Measurements from ENCODE around the gene SDK2.

Gene SDK2

DNA sequence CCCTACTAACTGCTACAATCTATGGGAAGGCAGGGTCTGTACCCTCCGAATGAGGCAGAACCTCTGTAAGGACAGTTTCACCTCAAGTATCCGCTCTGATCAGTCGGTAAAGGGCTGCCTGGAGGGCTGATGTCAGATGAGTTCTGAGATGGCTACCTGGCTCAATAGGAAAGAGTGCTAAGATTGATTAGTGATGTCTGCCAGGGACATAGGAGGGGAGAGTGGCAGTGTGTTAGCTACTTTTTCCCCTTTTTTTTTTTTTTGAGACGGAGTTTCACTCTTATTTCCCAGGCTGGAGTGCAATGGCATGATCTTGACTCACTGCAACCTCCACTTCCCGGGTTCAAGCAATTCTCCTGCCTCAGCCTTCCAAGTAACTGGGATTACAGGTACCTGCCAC is 293.4 kb downstream of the SDK2 start:
- H3K4me3 ChIP-seq (ENCODE audit: low read depth, low read length): no peak overlapping the region
- no peak for DNase-seq (ENCODE audit: low read depth)

DNA sequence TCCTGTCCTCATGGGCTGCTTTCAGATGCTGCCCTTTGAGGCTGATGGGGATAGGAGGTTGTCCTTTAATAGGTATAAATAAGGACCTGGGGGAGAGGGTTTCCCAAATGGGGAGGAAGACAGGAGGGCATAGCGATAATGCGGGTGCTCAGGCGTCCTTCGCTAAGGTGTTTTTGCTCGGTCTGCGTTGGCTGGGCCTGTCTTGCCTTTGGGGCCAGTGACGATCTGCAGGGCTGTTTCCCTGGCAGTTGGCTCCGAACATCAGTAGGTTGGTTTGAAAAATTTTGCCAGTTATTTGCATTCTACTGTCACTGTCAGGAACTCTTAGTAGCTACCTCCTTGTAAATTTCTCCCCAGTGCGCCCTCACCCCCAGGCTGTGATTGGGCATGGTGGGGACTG is 294.6 kb downstream of the SDK2 start:
- no peak overlapping the region for H3K4me3 ChIP-seq (ENCODE audit: low read depth, low read length)
- no peak for DNase-seq (ENCODE audit: low read depth)

DNA sequence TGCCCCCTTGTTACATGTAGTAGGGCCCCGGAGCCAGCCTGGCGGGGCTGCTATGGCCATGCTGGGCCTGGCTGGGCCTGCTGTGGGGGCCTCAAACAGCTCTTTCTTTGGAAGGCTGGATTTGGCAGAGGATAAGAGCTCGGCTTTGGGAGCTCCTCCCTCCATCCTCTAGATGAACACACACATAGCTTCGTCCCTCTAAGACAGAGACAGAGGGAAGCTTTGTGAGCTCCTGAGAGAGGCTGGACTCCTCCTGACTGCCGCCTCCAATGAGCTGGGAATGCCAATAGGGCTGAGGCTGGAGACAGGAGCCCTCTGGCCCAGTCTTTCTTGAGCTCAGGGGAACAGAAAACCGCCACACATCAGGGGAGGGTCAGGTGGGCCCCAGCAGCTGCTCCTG is 295.1 kb downstream of the SDK2 start:
- no peak overlapping the region for H3K4me3 ChIP-seq (ENCODE audit: low read depth, low read length)
- no peak for DNase-seq (ENCODE audit: low read depth)

DNA sequence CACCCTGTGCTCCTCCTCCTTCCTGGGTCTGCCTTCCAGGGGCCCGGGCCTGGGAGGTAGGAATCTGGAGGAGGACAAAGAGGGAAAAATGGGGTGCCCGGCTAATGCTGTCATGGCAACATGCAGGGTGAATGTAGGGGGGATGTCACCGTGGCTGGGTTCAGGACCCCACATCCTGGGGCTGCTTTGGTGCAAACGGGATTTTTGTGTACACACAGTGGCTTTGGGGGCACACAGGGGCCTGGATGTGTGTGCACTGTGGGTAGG is 295.5 kb downstream of the SDK2 start:
- no peak for DNase-seq (ENCODE audit: low read depth)
- H3K4me3 ChIP-seq (ENCODE audit: low read depth, low read length): no peak overlapping the region

DNA sequence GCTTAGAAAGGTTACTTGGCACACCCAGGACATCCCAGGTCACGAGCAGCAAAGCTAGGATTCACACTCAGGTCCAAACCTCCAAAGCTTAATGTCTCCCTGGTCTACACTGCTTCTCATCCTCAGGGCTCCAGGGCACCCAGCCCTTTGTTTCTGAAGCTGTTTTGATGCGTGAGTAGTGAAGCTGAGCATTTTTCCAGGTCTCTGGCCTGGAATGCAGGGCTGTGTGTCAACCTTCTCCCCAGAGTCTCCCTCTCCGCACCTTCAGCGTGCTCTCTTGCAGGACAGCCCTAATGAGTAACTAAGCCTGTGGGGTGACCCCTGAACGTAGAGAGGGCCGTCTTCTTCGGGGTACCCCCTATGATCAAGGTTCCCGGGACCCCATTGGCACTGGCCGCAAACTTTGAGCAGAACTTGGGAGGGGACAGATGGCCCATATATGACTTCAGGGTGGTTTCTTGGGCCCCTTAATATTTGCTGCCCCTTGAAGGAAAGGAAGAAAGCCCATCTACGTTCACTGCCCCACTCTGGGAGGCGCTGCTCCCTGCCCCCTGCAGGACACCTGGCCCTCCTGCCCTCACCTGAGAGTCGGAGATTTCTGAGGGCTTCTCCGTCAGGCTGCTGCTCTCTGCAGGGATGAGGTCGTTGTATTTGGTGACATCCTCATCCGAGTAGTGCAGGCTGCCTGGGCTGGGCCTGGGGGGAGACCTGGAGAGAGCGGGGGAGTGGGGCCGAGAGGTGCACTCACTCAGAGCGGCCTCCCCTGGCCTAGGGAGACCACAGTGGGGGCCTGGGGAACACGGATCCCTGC is 296.0 kb downstream of the SDK2 start:
- DNase-seq (ENCODE audit: low read depth): no peak
- H3K4me3 ChIP-seq (ENCODE audit: low read depth, low read length): no peak overlapping the region

DNA sequence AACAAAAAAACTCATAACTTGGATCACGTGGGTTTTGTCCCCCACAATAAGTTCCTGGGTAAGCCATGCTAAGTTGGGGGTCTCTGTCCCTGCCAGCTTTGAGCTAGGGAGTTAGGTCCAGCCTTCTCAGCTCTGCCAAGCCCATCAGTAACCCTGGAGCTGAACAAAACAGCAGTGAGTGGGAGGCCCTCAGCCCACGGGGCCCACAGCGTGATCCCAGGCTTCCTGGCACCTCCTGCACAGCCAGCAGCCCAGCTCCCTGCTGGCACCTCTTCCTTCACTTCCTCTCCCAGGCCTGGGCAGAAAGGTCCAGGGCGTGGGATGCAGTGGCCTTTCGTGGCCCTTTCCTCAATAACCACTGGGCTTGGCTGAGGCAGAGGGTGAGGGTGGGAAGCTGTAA is 296.9 kb downstream of the SDK2 start:
- H3K4me3 ChIP-seq (ENCODE audit: low read depth, low read length): no peak overlapping the region
- no peak for DNase-seq (ENCODE audit: low read depth)

DNA sequence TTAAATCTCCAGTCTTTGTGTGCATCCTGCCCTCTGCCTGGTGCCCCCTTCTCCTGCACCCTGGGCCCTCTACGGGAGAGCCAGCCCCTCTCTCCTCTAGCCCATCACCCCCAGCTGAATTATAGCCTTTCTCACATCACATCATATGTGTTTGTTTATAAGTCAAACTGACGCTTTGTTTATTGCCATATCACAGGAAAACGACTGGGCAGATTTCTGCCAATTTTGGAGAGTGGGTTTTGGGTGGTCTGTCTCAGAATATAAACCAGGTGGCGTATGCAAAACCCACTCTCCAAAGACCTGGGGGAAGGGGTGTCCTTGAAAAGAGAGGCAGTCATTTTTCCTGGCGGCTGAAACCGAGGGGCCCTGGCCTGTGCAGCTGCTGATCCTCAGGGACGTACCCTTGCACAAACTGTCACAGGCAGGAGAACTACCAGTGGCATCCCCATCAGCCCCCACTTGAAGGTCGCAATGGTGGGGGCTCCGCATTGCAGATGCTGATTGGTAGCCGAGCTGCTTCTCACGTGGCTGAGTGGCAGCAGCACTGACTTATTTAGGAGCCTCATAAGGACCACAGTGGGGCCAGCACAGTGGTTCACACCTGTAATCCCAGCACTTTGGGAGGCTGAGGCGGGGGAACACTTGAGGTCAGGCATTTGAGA is 297.6 kb downstream of the SDK2 start:
- DNase-seq (ENCODE audit: low read depth): no peak
- no peak overlapping the region for H3K4me3 ChIP-seq (ENCODE audit: low read depth, low read length)

DNA sequence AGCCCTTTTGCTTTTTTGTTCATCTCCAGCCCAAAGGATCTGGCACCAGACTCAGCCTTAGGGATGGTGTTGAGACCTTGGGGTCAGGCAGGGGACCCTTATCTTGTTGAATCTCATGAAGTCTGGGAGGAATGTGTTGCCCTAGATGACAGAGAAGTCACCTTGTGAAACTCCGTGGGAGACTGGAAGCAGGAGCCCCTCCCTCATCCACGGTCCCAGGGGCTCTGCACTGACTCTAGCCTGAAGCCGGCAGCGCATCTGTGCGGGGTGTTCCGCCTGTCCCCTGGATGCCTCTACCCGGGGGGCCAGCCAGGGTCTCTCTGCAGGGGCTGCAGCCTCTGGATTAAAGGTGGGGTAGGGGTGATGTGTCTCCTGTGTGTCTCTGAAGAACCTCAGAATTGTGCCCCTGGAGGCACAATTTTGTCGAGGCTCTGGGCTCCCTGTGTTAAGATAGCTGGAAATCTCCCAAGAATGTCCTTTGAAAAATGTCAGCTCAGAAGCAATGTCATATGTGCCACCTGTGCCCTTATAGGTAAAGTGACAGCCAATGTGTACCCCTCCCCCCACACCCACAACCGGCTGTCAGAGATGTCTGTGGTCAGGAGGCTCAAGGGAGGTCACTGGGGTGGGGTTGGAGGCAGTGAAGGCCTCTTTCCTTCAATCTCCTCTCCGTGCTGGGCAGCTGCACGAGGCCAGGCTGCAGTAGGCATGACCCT is 300.3 kb downstream of the SDK2 start:
- DNase-seq (ENCODE audit: low read depth): no peak
- no peak overlapping the region for H3K4me3 ChIP-seq (ENCODE audit: low read depth, low read length)

DNA sequence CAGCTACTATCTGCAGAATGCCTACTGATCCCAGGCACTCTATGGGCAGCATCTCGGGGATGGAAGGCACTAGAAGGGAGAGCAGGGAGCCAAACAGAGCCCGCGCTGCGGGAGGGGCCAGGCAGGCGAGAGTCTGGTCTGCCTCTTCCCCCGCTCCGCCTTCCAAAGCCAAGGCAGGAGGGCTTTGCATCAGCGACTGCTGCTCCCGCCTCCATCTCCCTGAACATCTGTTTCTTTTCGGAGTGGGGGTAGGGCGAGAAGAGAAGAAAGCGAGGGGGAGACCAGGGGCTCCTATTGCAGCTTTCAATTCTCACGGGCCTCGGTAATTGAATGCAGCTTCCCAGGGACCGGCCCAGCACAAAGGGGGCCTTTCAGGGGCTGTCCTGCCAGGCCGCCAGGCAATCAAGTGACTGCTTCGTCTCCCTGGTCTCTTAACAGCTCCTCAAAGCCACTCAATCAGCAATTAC is 301.0 kb downstream of the SDK2 start:
- DNase-seq (ENCODE audit: low read depth): peak; percentile 67

DNA sequence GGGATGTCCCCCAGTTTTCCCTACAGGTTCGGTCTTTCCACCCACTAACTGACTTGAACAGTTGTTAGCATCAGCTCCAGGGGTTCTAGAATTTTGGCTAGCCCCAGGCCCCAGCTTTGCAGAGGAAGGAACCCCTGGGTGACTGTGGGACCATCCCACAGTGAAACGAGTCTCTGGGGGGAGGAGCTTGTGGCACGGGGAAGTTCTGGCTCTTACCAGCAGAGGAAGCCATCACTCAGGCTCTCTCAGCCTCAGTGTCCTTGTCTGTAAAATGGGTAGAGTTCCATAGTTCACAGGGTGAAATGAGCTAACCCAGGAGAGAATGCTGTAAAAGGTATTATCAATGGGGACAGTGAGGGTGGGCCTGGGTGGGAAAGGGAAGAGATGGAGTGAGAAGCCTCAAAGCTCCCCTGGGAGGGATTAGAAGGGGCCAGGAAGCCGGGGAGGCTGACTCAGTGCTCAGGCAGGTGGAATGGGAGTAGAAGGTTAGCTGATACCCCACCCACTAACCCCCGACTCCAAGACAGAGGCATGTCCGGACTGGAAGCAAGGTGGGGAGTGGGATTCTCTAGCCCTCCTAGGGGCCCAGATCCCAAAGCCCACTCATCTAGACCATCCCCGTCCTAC is 301.6 kb downstream of the SDK2 start:
- peak overlapping the region; percentile 6 for H3K4me3 ChIP-seq (ENCODE audit: low read depth, low read length)

More for the DNA sequence above, 301.0 kb downstream of the SDK2 start:
- H3K4me3 ChIP-seq (ENCODE audit: low read depth, low read length): peak overlapping the region; percentile 6

DNA sequence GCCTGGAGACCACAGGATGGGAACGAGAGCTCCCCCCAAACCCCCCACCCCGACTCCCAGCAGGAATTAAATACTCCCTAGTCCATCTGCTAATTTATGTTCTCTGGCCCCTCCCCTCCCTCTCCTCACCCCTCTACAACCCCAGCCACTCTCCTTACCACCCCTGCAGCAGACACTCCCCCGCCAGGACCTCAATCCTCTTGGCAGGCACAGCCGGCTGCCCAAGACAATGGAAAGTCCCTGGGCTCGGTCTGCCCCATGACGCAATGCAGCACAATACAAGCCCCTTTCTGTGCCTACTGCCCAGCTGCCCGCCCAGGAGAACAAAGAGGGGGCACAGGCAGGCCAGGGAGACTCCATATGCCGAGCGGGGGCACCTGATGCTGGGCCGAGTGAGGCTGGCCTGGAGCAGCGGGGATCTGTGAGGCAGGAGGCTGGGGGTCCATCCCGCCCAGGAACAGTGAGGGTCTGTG is 302.2 kb downstream of the SDK2 start:
- no peak overlapping the region for H3K4me3 ChIP-seq (ENCODE audit: low read depth, low read length)

More for the DNA sequence above, 301.6 kb downstream of the SDK2 start:
- DNase-seq (ENCODE audit: low read depth): no peak

DNA sequence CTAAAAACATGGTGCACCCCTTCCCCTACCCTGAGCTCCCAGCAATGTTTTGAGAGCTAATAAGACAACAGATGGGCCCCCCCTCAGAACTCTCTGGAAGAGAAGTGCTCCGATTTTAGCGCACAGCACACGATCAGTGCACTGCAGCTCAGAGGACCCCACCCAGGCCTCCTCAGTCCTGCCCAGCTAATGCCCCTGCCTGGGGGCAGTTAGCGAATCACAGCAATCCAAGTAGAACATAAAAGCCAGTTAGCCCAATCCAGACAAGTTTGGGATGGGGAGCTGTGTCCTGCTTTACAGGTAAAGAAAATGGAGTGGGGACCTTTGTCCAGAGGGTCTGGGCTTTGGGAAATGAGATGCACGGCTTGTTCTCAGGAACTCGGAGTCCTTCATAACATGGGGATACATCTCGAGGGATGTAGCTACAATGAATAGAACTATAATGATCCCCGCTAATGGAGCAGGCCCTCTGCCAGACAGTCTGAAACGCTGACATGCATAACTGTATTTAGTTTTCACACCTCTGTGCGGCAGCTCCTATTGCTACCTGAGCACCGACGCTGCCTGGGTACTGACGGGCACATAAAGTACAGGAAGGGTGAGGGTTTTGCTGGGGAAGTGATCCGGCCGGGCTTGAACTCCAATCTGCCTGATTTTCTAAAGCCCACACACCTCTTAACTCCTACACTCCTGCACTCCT is 302.7 kb downstream of the SDK2 start:
- no peak overlapping the region for H3K4me3 ChIP-seq (ENCODE audit: low read depth, low read length)
- no peak for DNase-seq (ENCODE audit: low read depth)

More for the DNA sequence above, 302.2 kb downstream of the SDK2 start:
- peak; percentile 68 for DNase-seq (ENCODE audit: low read depth)

DNA sequence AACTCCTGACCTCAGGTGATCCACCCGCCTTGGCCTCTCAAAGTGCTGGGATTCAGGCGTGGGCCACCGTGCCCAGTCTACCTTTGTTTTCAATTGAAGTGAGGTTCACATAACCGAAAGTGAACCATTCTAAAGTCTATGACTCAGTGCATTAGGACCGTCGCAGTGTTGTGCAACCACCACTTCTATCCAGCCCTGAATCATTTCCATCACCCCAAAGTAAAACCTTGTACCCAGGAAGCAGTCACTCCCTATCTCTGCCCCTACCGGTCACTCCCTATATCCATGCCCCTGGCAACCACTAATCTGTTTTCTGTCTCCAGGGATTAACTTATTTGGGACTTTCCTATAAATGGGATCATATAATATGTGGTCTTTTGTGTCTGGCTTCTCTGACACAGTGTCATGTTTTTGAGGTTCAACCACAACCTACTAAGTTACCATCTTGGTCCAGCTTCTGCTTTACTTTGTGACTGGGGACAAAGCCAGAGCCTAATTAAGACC is 304.1 kb downstream of the SDK2 start:
- no peak overlapping the region for H3K4me3 ChIP-seq (ENCODE audit: low read depth, low read length)
- DNase-seq (ENCODE audit: low read depth): peak; percentile 66

DNA sequence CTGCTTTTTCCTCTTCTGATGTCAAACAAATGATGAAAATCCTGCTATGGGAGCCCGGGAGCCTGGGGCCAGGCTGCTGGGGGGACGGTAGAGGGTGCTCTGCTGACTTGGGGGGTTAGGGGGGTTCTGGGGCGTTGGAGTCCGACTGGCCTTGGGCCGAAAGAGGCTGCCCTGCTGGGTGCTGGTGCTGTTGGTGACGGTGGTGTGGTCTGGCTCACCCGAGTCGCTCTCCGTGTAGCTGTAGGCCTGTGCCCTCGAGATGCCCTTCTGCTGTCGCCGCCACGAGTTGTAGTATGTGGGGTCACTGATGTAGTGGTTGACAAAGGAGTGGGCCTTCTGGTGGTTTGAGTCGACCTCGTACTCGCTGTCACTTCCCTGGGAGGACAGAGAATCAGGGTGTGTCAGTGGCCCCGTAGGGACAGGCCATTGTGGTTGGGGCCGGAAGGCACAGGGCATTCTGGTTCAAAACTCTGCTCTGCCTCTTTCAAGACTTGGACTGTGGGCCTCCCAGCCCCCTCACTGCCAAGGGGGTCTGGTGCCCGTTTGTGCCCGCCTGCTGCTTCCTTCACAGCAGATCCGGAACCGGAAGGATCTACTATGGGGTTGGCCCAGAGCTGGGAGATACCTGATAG is 305.6 kb downstream of the SDK2 start:
- H3K4me3 ChIP-seq (ENCODE audit: low read depth, low read length): no peak overlapping the region
- no peak for DNase-seq (ENCODE audit: low read depth)

DNA sequence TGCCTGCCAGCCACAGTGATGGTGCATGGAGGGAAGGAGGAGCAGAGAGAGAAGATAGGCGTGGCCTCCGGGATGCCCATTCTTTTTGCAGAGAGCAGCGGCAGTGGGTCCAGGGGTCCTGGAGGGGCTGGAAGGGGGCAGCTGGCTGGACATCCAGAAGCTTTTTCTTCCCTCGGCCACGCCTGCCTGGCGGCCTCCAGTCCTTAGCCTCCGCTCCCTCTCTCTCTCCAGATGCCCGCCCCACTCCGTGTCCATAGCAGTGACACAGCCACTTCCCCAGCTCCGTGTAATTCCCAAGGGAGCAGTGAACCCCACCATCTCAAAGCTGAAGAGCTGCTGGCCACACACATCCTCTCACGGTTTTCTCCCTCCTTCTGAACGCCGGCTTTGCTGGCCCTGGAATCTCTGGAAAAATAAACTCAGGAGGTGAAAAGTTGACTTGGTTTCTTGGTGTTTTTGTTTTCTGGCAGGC is 306.2 kb downstream of the SDK2 start:
- no peak overlapping the region for H3K4me3 ChIP-seq (ENCODE audit: low read depth, low read length)
- DNase-seq (ENCODE audit: low read depth): no peak

DNA sequence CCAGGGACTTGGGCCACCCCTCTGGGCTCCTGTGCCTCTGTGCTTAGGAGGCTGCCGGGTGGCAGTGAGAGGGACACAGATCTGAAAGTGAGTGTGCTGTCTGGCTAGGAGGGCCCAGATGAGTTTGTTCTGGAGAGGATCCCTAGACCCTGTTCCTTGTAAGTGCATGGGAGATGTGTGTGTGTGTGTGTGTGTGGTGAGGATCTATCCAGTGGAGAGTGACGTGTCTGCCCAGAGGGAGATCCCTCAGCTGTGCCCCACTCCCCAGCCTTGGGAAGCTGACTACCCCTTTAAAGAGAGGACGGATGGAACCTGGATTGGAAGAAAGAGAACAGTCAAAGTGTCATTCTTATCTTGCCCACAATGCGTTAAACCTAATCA is 306.9 kb downstream of the SDK2 start:
- no peak for DNase-seq (ENCODE audit: low read depth)
- no peak overlapping the region for H3K4me3 ChIP-seq (ENCODE audit: low read depth, low read length)

DNA sequence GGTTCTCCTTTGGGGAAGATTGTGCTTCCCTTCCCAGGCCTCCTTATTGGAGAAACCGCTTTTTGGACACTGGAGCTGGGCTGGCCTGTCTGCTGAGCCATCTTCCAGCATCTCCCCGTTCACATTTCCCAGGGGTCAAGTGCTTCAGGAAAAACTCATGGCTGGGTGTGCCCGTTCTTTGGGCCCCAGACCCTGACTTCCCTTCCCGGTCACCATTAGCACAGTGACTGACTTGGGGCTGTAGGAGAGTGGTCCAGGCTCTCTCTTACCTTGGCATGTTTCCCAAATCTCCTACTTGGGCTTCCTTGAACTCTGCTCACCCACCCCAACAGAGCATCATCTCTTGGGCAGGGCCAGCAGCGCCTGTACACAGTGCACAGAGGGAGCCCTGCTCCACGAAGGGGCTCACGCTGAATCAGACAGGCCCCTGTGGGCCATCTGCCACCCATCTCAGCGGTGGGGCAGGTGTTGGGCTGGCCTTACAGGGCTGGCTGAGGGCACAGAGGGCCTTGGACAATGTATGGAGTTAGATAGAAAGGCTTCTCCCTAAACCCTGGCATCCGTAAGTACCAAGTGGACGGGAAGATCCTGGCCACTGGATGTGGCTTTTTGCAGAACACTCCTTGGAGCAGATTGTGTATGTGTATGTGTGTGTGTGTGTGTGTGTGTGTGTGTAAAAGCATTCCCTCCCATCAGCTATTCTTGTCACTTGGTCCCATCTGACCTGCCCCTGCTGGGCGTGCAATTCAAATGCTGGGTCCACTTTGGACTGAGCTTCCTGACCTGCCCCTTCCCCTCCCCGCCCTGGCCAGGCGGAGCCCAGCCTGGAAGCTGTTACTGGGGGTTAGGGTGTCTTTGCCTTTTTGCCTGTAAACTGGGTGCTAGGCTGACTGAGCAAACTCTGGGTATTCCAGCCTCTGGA is 307.6 kb downstream of the SDK2 start:
- H3K4me3 ChIP-seq (ENCODE audit: low read depth, low read length): no peak overlapping the region

More for the DNA sequence above, 307.6 kb downstream of the SDK2 start:
- DNase-seq (ENCODE audit: low read depth): no peak
